ENCODE measurements around the gene GXYLT1. TPM values are rescaled to one million over a fixed set of nuclear protein-coding genes. Genes with fewer than 3 reads are reported as not detected.

The GXYLT1 gene
- total RNA-seq, 1 donor from 2014 or later: 4.8 TPM

DNA sequence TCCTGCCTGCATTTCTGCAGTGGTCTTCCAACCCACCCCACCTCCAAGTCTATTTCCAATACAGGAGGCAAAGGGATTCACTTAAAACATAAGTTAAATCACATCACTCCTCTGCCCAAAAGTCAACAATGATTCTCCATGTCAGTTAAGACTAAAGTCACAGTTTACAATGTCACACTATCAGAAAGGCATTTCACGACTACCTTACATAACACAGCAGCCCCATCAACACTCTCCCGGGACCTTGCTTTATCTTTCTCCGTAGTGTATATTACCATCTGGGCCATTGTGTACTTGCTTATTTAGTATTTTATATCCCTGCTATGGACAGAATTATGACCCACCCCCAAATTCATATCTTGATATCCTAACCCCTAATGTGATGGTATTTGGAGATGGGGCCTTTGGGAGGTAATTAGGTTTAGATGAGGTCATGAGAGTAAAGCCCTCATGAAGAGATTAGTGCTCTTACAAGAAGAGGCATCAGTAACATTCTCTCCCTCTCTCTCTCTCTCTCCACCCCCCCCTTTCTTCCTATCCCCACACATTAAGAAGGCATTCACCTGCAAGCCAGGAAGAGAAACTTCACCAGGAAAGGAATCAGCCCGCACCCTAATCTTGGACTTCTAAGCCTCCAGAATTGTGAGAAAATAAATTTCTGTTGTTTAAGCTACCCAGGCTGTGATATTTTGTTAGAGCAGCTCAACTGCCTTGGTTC lies 112.7 kb downstream of the GXYLT1 start:
- intact Hi-C loops (cut with micrococcal nuclease): no loop called here
- no peak for DNase-seq
- no peak for ATAC-seq

Other genes starting within 250 kb of the GXYLT1 start
- gene YAF2, start 93.4 kb upstream of the GXYLT1 start, total RNA-seq: 62.7 TPM
- 58.6 TPM for gene ZCRB1, start 181.2 kb upstream of the GXYLT1 start, total RNA-seq
- 27.8 TPM for gene PPHLN1, start 181.3 kb upstream of the GXYLT1 start, total RNA-seq